Raji (cell line): ENCODE measurements around the gene PAX9.

Experiments used
- POLR2A ChIP-seq: IDR thresholded peaks from 2 replicates; pipeline ENCODE4 v1.6.1; 2011; ENCODE audit warnings: low read depth, low read length, control low read depth; ENCODE audit not compliant: insufficient read depth

PAX9 gene

GRCh38 chr14:36662258-36662542 lies 540 bp downstream of the PAX9 start:
- no peak for TF ChIP-seq POLR2A

- no peak for TF ChIP-seq POLR2A
These were observed 1.1 kb downstream of the PAX9 start for GRCh38 chr14:36662543-36663403.

- TF ChIP-seq POLR2A, result no peak
These were observed 2.0 kb downstream of the PAX9 start for GRCh38 chr14:36663404-36664321.

GRCh38 chr14:36664322-36665193 lies 2.9 kb downstream of the PAX9 start:
- TF ChIP-seq POLR2A, result no peak

GRCh38 chr14:36665887-36666415 lies 4.3 kb downstream of the PAX9 start:
- TF ChIP-seq POLR2A, result no peak

GRCh38 chr14:36666416-36667206 lies 5.0 kb downstream of the PAX9 start:
- no peak for TF ChIP-seq POLR2A

GRCh38 chr14:36667679-36668078 lies 6.0 kb downstream of the PAX9 start:
- TF ChIP-seq POLR2A, result no peak

- TF ChIP-seq POLR2A, result no peak
These were observed 9.5 kb downstream of the PAX9 start for GRCh38 chr14:36671149-36671548.

GRCh38 chr14:36672095-36672494 lies 10.4 kb downstream of the PAX9 start:
- no peak for TF ChIP-seq POLR2A

GRCh38 chr14:36674659-36675058 lies 13.0 kb downstream of the PAX9 start:
- no peak for TF ChIP-seq POLR2A

- TF ChIP-seq POLR2A, result no peak
These were observed 13.9 kb downstream of the PAX9 start for GRCh38 chr14:36675581-36675980.

GRCh38 chr14:36676236-36676635 lies 14.6 kb downstream of the PAX9 start:
- no peak for TF ChIP-seq POLR2A

- TF ChIP-seq POLR2A, result no peak
These were observed 20.7 kb downstream of the PAX9 start for GRCh38 chr14:36682338-36682737.

- TF ChIP-seq POLR2A, result no peak
These were observed 21.5 kb downstream of the PAX9 start for GRCh38 chr14:36683083-36683724.
